ENCODE data around the gene NINL.

DNA sequence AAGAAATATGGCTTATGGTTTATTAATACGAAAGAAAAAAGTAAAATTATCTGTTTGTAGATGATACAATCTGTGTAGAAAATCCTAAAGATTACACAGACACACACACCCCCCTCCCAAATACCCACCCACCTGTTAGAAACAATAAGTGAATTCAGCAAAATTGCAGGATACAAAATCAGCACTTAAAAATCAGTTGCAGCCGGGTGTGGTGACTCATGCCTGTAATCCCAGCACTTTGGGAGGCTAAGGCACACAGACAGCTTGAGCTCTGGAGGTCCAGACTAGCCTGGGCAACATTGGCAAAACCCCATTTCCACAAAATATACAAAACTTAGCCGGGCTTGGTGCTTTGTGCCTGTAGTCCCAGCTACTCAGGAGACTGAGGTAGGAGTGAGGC is 42.3 kb downstream of the NINL start:
- TF ChIP-seq, protein P1, sequence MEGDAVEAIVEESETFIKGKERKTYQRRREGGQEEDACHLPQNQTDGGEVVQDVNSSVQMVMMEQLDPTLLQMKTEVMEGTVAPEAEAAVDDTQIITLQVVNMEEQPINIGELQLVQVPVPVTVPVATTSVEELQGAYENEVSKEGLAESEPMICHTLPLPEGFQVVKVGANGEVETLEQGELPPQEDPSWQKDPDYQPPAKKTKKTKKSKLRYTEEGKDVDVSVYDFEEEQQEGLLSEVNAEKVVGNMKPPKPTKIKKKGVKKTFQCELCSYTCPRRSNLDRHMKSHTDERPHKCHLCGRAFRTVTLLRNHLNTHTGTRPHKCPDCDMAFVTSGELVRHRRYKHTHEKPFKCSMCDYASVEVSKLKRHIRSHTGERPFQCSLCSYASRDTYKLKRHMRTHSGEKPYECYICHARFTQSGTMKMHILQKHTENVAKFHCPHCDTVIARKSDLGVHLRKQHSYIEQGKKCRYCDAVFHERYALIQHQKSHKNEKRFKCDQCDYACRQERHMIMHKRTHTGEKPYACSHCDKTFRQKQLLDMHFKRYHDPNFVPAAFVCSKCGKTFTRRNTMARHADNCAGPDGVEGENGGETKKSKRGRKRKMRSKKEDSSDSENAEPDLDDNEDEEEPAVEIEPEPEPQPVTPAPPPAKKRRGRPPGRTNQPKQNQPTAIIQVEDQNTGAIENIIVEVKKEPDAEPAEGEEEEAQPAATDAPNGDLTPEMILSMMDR (IDR thresholded peaks at IDR 0.05 in 2 of 3, conservative IDR thresholded peaks at IDR 0.05 in 1 of 3; ENCODE audit: borderline replicate concordance in 1 of 3, insufficient read depth in 1 of 3, low read depth in 2 of 3, low read length in 2 of 3) = no peak
- TF ChIP-seq POLR2A (IDR thresholded peaks at IDR 0.05; ENCODE audit: borderline replicate concordance, extremely low read depth, insufficient read depth, insufficient read length) (no peak), TCF7L2 (IDR thresholded peaks at IDR 0.05; ENCODE audit: borderline replicate concordance, extremely low read depth, insufficient read depth, insufficient read length) (no peak), REST (IDR thresholded peaks at IDR 0.05; ENCODE audit: low read depth) (no peak), JUND (IDR thresholded peaks at IDR 0.05) (no peak), MAX (IDR thresholded peaks at IDR 0.05) (no peak), ZBTB33 (IDR thresholded peaks at IDR 0.05; ENCODE audit: extremely low read depth, insufficient replicate concordance, low read length) (no peak), EZH2 (IDR thresholded peaks at IDR 0.05) (no peak), POLR2AphosphoS5 (IDR thresholded peaks at IDR 0.05; ENCODE audit: low read depth, low read length) (no peak), ZFX (IDR thresholded peaks at IDR 0.05) (no peak), CEBPB (IDR thresholded peaks at IDR 0.05; ENCODE audit: low read depth) (no peak), YY1 (IDR thresholded peaks at IDR 0.05; ENCODE audit: extremely low read depth, insufficient replicate concordance, low read depth, low read length) (no peak), EZH2phosphoT487 (IDR thresholded peaks at IDR 0.05; ENCODE audit: borderline replicate concordance) (no peak)
